Activated T-helper 1 cell treated with anti-CD3 and anti-CD28 coated beads, Interleukin-2, amount 50 U/mL, for 16 hours (primary cell): ENCODE data around the gene RABGAP1L.
"Not testable (repeated sequence)": the region's sequence is repeated elsewhere in the genome, so short reads cannot be mapped to it uniquely, and the experiment has no call there.

Experiments
- DNase-seq, 2 donors: peaks; one replicate each; pipeline ENCODE4 v3.0.0-alpha.2; 2020; ENCODE audit warnings: low read depth in 1 of 2, low spot score in 1 of 2

RABGAP1L gene

DNA sequence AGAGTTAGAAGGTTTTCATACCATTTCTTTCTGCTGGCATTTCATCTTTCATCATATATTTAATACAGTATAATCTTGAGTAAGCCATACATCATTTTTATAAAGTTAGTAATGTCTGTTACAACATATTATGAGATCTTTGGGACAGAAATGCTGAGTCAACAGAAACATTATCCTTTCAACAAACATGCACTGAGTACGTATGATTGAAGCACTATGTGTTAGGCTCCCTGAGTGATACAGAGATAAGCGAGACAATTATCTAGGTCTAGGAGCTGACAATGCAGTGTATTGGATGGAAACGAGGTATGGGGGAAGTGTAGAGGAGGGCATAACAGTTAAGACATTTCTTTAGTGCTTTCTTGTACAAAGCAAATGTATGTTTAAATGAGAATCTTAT, 268.7 kb downstream of the RABGAP1L start:
- no peak for DNase-seq

DNA sequence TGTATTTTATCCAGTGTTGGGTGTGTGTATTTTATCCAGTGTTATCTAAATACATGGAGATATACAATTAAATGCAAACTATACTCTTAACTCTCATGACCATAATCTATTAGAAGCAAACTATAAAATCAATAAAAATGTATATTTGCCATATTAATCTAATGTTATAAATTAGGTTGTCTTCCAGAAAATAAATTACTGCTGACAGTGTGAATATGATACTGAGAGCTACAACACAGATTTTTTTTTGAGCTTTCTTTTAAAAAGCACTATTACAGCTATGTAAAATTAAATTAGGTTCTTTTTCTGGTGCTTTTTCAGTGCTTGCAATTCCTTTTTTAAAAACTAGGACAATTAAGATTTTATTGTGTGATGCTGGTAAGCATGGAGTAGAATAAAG, 269.4 kb downstream of the RABGAP1L start:
- no peak for DNase-seq

DNA sequence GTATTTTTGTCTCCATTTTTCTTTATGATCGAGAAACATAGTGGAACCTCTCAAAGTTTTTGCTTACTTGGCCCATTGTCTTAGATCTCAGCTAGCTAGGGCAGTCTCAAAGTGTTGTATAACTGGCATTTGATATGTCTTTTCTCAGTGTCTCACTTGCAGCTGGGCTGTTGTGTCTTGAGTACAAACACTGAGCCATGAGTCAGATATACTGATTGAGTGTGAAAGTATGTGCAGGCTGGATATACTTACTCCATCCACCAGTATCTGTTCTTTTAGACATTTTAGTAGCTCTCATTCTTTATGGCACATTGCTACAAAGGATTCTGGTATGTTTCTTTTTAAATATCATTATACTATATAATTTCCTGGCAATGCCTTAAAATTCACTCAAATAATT, 274.1 kb downstream of the RABGAP1L start:
- DNase-seq: no peak

DNA sequence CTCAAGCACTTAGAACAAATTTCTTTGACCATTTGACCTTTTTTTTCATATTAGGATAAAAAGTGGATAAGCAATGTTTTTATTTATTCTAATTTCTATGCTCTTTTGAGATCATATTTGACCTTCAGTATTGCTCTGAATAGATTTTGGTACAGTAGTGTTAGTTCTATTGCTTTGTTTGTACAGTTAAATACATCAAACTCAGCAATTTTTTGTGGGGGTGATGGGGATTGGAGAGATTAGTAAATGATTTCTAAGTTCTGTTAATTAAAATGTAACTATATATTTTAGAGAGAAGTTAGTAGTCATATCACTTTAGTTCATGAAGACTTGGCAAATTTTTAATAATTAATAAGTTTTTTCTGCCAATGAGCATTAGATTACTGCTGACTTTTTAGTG, 286.0 kb downstream of the RABGAP1L start:
- no peak for DNase-seq

DNA sequence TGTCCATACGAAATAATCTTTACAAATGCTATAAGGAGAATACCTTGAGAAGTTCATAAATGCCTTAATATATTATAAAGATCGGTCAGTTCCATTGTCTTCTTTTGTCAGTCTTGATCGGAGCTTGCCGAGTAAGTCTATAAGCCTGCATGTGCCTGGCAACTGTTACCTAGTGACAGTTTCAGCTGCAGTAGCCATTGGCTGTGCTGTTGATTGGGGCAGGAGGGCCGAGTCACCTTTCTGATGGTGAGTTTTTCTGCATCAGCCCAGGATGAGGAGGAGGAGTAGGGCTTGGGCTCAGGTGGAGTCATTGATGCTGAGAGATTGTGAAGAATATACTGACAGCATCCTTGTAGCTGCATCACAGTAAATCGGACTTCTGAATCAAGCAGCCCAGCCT, 286.5 kb downstream of the RABGAP1L start:
- DNase-seq: no peak

DNA sequence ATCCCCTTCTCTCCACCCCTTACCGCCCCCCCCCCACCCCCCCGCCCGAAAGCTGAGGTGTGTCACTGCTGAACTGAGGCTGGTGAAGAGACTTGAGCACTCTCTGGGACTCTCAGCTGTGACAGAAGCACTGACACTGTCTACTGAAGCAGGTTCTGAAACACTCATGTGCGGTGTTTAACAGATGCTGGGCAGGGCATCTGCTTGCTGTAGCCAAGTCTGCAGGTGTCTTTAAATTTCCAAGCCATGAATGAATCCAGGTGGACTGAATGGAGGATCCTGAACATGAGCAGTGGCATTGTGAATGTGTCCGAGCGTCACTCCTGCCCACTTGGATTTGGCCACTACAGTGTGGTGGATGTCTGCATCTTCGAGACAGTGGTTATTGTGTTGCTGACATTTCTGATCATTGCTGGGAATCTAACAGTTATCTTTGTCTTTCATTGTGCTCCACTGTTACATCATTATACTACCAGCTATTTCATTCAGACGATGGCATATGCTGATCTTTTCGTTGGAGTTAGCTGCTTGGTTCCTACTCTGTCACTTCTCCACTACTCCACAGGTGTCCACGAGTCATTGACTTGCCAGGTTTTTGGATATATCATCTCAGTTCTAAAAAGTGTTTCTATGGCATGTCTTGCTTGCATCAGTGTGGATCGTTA, 288.7 kb downstream of the RABGAP1L start, which contains the start of gene GPR52:
Gene GPR52 (plus strand): TSS at position 99 of the 665 bp plus-strand sequence. CDS start 148 bp downstream, at position 247.
- DNase-seq: no peak

DNA sequence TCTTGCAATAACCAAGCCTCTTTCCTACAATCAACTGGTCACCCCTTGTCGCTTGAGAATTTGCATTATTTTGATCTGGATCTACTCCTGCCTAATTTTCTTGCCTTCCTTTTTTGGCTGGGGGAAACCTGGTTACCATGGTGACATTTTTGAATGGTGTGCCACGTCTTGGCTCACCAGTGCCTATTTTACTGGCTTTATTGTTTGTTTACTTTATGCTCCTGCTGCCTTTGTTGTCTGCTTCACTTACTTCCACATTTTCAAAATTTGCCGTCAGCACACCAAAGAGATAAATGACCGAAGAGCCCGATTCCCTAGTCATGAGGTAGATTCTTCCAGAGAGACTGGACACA, 289.2 kb downstream of the RABGAP1L start:
- DNase-seq: no peak

DNA sequence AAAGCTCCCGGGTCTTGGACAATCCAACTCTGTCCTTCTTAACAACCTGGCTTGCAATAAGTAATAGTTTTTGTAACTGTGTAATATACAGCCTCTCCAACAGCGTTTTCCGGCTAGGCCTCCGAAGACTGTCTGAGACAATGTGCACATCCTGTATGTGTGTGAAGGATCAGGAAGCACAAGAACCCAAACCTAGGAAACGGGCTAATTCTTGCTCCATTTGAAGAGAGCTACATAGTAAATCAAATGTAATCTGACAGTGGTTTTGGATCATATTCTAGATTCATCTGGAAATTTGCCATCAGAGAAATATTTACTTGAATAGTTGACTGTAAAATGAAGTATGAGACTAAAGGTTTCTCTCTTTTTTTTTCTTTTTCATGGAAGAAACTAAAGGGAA, 289.7 kb downstream of the RABGAP1L start:
- DNase-seq: no peak

DNA sequence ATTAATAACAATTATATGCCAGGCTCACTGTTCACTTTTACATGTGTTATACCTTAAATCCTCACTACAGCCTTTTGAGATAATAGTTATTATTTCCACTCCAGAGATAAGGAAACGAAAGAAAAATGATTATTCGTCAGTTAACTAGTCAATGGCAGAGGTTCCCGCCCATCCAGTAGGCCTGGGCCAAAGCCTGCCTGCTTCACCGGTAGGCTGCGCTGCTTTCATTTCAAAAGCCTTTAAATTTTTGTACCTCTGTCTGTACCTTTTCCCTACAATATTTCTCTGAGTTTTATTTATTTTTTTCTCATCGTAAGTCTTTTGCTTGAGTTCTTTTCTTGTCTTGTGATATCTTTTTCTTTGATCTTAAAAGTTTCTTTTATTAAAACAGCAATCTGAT, 292.1 kb downstream of the RABGAP1L start:
- DNase-seq: no peak

DNA sequence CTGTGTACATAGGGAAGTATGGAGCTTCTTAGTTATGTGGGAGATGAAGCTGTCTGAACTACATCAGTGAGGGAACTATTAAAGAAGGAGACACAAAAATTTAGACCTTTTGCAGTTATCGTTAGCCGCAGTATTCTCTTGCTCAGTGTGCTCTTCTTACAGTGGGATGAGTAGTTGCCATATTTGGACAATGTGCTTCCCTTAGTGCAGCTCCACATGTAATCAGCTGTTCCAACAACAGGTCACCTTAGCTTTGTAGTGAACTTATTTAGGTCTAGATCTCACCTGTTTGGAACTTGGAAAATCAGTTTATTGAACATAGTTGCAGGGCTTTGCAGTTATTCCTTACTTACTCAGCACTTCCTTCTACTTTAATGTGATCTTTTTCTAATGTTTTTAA, 306.5 kb downstream of the RABGAP1L start:
- DNase-seq: no peak

DNA sequence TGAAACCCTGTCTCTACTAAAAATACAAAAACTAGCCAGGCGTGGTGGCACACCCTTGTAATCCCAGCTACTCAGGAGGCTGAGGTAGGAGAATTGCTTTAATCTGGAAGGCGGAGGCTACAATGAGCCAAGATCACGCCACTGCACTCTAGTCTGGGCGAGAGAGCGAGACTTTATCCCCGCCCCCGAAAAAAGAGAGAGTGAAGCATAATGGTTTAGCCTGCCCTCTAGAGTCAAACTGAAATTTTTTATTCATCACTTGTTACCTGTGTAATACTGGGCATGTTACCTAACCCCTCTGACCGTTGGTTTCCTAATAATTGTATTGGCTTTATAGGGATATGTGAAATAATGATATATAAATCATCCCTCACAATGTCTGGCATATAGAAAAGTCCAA, 307.3 kb downstream of the RABGAP1L start:
- DNase-seq: no peak

DNA sequence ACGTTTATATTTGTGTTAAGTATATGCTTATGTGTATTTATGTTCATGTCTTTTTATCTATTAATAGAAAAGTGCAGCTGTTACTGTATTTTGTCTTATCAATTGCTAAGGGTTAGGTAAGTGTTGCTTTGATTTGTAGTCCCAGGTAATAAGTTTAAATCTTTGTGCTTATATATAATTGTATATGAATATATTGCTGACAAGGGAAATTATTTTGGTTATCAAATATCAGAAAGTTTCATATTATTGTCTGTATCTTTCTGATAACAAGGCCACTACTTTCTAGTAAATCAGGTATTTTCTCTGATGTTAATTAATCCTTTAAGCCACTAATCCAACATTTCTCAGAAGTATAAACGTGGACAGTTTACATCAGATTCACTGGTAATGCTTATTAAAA, 309.7 kb downstream of the RABGAP1L start:
- no peak for DNase-seq

DNA sequence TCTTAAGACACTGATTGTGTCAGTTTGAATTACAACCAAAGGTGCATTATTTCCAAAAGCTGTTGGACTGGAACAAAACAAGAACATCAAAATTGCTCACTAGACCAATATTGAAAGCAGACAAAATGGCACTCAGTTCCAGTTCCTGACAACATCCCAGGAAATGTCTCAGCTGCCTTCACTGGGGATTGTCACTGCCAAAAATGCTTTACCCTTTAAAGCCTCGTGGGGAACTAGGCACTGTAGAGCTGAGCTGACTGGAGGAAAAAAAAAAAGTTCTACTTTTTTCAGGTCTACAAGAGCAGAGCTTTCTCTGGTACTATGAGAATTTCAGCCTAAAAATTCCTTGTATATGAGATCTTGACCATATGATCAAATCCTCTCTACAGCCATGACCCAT, 310.4 kb downstream of the RABGAP1L start:
- no peak for DNase-seq

DNA sequence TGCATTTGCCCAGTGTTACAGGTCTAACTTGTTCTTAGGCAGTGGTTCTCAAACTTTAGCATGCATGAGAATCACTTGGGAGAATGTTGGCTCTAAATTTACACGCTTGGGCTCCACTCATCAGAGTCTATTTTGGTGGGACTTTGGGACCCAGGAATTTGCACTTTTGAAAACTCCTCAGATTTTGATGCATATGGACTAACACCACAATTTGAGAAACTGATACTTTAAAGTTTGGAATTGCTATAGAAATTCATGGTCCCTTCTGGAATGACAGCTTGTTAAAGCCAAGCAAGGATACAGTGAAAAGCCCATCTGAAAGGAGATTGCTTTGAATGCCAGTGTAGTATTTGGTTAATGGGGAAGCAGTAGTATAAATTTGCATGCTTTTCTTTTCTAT, 320.0 kb downstream of the RABGAP1L start:
- DNase-seq: no peak

DNA sequence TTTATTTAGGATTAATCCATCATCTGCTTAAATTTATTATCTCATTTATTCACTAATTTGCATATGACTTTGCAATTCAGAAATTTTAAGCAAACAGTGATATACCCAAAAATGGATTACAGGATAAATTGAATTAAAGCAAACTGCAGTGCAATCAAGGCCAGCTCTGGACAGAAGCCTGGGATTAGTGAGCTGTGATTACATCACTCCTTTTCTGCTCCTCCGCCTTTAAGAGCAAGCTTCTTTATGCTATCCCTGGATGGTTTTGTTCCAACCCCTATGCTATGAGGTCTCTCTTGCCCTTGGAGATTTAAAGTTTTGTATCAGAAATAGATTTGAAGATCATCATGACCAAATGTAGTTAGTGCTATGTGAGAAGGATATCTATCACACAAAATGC, 321.0 kb downstream of the RABGAP1L start:
- no peak for DNase-seq

DNA sequence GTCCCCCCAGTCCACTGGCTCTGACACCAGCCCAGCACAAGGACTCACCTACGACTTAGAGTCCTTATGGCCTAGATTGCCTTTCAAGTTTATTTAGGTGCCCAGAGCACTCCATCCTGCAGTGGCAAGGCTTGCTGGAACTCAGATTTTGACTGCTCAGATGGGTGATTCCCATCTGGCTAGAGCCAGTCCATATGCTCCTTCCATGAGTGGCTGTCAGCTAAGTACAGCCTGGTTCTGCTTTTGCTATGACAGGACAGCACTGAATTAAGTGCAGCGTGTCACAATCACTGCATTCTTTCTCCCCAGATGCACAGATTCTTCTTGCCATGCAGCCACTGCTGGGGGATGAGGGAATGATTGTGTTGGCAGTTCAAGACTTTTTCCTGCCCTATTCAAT, 332.3 kb downstream of the RABGAP1L start:
- no peak for DNase-seq

DNA sequence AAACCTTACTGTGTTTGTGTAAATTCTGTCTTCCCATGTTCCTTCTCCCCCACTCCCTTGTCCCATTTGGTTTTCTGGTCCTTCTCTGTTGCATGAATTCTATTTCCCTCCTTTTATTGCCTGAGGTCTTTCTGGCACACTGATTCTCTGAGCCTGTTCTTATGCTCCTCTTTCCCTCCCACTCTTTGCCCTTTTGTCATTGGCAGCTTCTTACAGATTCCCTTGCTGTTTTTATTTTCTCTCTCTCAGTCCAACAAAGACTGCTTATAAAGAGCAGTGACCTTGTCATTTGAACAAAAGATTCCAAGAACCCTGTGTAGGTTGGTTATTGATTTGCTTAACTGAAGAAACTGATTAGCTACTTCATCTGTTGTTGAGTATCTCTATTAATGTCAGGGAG, 338.2 kb downstream of the RABGAP1L start:
- no peak for DNase-seq

DNA sequence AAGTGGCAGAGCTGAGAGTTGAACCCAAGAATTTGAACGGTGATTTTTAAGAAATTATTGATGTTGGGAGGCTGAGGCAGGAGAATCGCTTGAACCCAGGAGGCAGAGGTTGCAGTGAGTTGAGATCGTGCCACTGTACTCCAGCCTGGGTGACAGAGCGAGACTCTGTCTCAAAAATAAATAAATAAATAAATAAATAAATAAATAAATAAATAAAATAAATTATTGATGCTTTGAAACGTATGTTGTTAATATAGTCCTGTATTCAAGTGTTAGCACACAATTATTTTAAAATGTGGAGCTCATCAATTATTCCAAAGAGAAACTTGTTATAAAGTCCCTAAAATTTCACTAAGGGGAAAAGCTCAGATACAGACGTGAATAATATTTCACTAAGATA, 357.4 kb downstream of the RABGAP1L start:
- not testable (repeated sequence) for DNase-seq

DNA sequence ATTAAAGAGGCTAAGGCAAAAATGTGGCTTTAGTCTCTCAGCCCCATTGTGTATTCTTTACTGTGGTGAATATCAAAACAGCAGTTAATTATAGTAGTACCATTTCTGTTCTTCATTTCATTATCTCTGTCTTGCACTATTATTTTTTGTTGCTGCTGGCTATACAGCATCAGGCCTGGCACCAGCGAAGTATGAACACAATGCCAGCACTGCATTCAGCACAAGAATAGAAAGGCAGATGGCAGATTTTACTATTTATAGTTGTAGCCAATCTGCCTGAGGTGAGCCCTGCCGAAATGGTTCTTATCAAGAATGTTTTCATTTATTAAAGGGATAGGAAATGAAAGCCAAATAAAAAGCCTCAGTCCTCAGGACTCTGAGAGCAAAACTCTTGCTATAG, 360.5 kb downstream of the RABGAP1L start:
- no peak for DNase-seq

DNA sequence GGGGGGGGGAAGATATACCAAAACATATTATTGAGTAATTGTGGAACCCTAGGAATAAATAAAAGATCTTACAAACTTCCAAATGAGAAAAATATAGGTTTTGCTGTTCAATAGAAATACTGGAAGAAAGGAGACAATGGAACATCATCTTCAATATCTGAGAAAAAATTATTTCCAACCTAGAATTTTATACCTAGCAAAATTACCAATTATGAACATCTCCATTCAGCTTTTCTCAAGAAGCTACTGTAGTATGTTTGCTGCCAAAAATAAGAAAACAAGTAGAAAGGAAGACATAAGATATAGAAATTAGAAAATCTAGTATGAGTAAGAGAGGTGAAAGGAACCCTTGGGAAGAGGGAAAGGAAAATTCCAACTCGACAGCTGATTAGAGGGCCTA, 372.4 kb downstream of the RABGAP1L start:
- no peak for DNase-seq

DNA sequence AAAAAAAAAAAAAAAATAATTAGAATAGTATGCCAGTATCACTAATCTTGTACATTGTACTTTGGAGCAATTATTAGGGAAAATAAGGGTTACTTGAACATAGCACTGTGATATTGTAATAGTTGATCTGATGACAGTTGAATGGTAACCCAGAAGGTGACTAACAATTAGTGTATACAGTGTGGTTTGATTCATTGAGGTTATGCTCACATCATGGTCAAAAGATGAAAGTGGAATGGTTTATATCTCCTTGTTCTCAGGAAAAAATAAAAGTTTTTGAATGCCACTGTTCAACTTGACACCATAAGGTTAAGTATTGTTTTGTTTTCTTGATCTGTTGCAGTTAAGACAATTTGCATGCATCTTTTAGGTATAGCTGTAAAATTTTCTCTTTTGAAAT, 375.5 kb downstream of the RABGAP1L start:
- no peak for DNase-seq

DNA sequence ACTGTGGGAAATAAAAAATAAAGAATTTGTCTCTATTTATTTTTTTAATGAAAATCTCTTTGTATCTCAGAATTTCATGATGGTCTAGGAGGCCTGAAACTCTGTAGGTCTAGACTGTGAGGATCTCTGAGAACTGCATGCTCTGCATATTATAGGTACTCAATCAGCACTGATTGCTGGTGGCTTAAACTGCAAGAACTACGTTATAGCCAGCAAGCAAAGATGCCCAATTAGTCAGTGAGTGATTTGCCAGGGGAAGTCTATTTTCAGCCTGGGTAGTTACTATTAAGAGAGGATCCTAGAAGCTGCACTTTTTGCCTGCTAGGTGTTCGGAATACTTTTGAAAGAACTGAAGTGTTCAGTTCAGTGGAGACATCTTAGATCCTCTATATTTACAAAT, 375.9 kb downstream of the RABGAP1L start:
- DNase-seq: no peak

DNA sequence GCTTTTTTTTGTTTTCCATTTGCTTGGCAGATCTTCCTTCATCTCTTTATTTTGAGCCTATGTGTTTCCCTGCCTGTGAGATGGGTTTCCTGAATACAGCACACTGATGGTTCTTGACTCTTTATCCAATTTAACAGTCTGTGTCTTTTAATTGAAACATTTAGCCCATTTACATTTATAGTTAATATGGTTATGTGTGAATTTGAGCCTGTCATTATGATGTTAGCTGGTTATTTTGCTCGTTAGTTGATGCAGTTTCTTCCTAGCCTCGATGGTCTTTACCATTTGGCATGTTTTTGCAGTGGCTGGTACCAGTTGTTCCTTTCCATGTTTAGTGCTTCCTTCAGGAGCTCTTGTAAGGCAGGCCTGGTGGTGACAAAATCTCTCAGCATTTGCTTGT, 384.1 kb downstream of the RABGAP1L start:
- not testable (repeated sequence) for DNase-seq

DNA sequence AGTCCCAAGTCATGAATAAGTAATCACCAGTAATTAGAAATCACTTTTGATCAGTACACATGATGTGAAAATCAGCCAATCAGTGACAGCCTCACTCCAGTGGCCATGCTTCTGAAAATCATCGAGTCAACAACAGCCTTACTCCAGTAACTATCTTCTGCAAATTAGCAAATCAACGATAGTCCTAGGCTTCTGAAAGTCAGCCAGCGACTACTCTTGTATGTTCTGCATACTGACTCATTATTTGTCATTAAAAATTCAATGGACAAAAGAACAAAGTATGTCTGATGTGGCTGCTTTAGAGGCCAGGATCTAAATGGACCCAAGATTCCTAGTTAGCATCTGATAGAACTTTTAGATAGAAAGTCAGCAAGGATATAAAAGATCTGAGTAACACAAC, 391.0 kb downstream of the RABGAP1L start:
- DNase-seq: no peak
